WTC11 (cell line): Measurements from ENCODE around the gene DNAAF2. TPM values are rescaled to one million over a fixed set of nuclear protein-coding genes. Genes with fewer than 3 reads are reported as not detected.

ENCODE experiments used
- AR ChIP-seq: fragments of 250-450 bp; sonication (Bioruptor Pico); IDR thresholded peaks from 2 replicates; pipeline ENCODE4 v1.9.0; 2021; ENCODE audit warnings: mild to moderate bottlenecking
- ATF1 ChIP-seq: sonication (generic); formaldehyde crosslinking; IDR thresholded peaks from 2 replicates; pipeline ENCODE4 v1.8.1; 2023; ENCODE audit warnings: mild to moderate bottlenecking, moderate library complexity, missing genetic modification reagents
- ATF6 ChIP-seq: sonication (generic); formaldehyde crosslinking; IDR thresholded peaks from 2 replicates; pipeline ENCODE4 v1.8.1; 2023; ENCODE audit warnings: mild to moderate bottlenecking, missing genetic modification reagents
- CREM ChIP-seq: sonication (generic); formaldehyde crosslinking; IDR thresholded peaks from 2 replicates; pipeline ENCODE4 v1.8.1; 2022; ENCODE audit warnings: mild to moderate bottlenecking, missing genetic modification reagents, moderate library complexity
- E2F4 ChIP-seq: sonication (generic); formaldehyde crosslinking; IDR thresholded peaks from 2 replicates; pipeline ENCODE4 v1.8.1; 2022; ENCODE audit warnings: low read depth, mild to moderate bottlenecking, moderate library complexity, missing genetic modification reagents, borderline replicate concordance
- ELF4 ChIP-seq: sonication (generic); formaldehyde crosslinking; IDR thresholded peaks from 2 replicates; pipeline ENCODE4 v1.8.1; 2022; ENCODE audit warnings: low read depth, mild to moderate bottlenecking, moderate library complexity, missing genetic modification reagents
- ETV6 ChIP-seq: sonication (generic); formaldehyde crosslinking; IDR thresholded peaks from 2 replicates; pipeline ENCODE4 v1.8.1; 2022; ENCODE audit warnings: mild to moderate bottlenecking, missing genetic modification reagents
- GTF2I ChIP-seq: fragments of 250-450 bp; sonication (Bioruptor Pico); conservative IDR thresholded peaks from 2 replicates; pipeline ENCODE4 v1.4.0; 2021; ENCODE audit warnings: mild to moderate bottlenecking
- HMGXB4 ChIP-seq: sonication (generic); formaldehyde crosslinking; IDR thresholded peaks from 2 replicates; pipeline ENCODE4 v1.8.1; 2023; ENCODE audit warnings: mild to moderate bottlenecking, moderate library complexity, missing genetic modification reagents
- IRF2 ChIP-seq: sonication (generic); formaldehyde crosslinking; IDR thresholded peaks from 2 replicates; pipeline ENCODE4 v1.8.0; 2022; ENCODE audit warnings: low read depth, missing genetic modification reagents, borderline replicate concordance
- NFATC4 ChIP-seq: fragments of 250-450 bp; sonication (Bioruptor Pico); IDR thresholded peaks from 2 replicates; pipeline ENCODE4 v1.9.0; 2021; ENCODE audit warnings: mild to moderate bottlenecking
- NR1H2 ChIP-seq: sonication (generic); formaldehyde crosslinking; IDR thresholded peaks from 2 replicates; pipeline ENCODE4 v1.9.0; 2021; ENCODE audit warnings: mild to moderate bottlenecking, moderate library complexity, missing genetic modification reagents
- PRDM15 ChIP-seq: sonication (generic); formaldehyde crosslinking; IDR thresholded peaks from 2 replicates; pipeline ENCODE4 v1.8.0; 2022; ENCODE audit warnings: missing genetic modification reagents
- RELA ChIP-seq: sonication (generic); formaldehyde crosslinking; IDR thresholded peaks from 2 replicates; pipeline ENCODE4 v1.8.1; 2022; ENCODE audit warnings: missing genetic modification reagents, mild to moderate bottlenecking, borderline replicate concordance
- ZMAT4 ChIP-seq: fragments of 250-450 bp; sonication (Bioruptor Pico); IDR thresholded peaks from 2 replicates; pipeline ENCODE4 v1.9.0; 2021; ENCODE audit warnings: mild to moderate bottlenecking
- ZNF138 ChIP-seq: sonication (generic); formaldehyde crosslinking; conservative IDR thresholded peaks from 2 replicates; pipeline ENCODE4 v1.8.1; 2022; ENCODE audit warnings: mild to moderate bottlenecking, moderate library complexity, missing genetic modification reagents
- ZNF263 ChIP-seq: sonication (generic); formaldehyde crosslinking; IDR thresholded peaks from 2 replicates; pipeline ENCODE4 v1.8.1; 2022; ENCODE audit warnings: low read depth, mild to moderate bottlenecking, moderate library complexity, missing genetic modification reagents
- ZNF423 ChIP-seq: fragments of 250-450 bp; sonication (Bioruptor Pico); IDR thresholded peaks from 2 replicates; pipeline ENCODE4 v2.1.2; 2022; ENCODE audit warnings: mild to moderate bottlenecking, moderate library complexity
- ZNF532 ChIP-seq: fragments of 250-450 bp; sonication (Bioruptor Pico); IDR thresholded peaks from 2 replicates; pipeline ENCODE4 v1.9.0; 2021; ENCODE audit warnings: mild to moderate bottlenecking, borderline replicate concordance
- total RNA-seq: library from RNA; stranded (reverse); gene quantifications from 3 replicates; pipeline ENCODE4 v1.2.3, GENCODE V29; 2021

Gene DNAAF2
- total RNA-seq, 1 experiment from 2014 or later, result 19.9 TPM

GRCh38 chr14:49585803-49586672, 49.0 kb downstream of the DNAAF2 start, which contains the start of gene RPS29 (continued):
- peak; percentile 3; the same call in 1 of the 2 replicates for TF ChIP-seq NFATC4
- TF ChIP-seq ATF6 (CRISPR knock-in tag), result no peak
- no peak for TF ChIP-seq ZNF423 (CRISPR knock-in tag)
- no peak for TF ChIP-seq ZNF263 (CRISPR knock-in tag)
- TF ChIP-seq ATF1 (CRISPR knock-in tag), result 0 out of 2 replicates have a peak, but pooled peaks have one; percentile 12
- TF ChIP-seq IRF2, result no peak
- TF ChIP-seq HMGXB4, result peak; percentile 84
- no peak for TF ChIP-seq ZNF138 (CRISPR knock-in tag)
- TF ChIP-seq ZMAT4 (CRISPR knock-in tag), result no peak
- TF ChIP-seq ETV6 (CRISPR knock-in tag), result peak; percentile 87
- no peak for TF ChIP-seq ELF4
- no peak for TF ChIP-seq GTF2I (CRISPR knock-in tag)
- no peak; the same call in 1 of the 2 replicates for TF ChIP-seq ZNF532 (CRISPR knock-in tag)
- peak; percentile 50; the same call in 1 of the 2 replicates for TF ChIP-seq AR (CRISPR knock-in tag)
- no peak for TF ChIP-seq RELA
- TF ChIP-seq NR1H2 (CRISPR knock-in tag), result 0 out of 2 replicates have a peak, but pooled peaks have one; percentile 59
- TF ChIP-seq E2F4 (CRISPR knock-in tag), result no peak
- no peak for TF ChIP-seq PRDM15 (CRISPR knock-in tag)
- TF ChIP-seq CREM (CRISPR knock-in tag), result peak; percentile 98
